Effector memory CD8-positive, alpha-beta T cell (primary cell): Measurements from ENCODE around the gene MRPL38.

Experiments used
- ATAC-seq: fragments of 150-1000 bp; cut with Tn5 transposase; replicated peaks from 2 replicates; pipeline ENCODE4 v1.10.0; 2021; ENCODE audit warnings: mild to moderate bottlenecking, moderate library complexity
- DNase-seq, 3 experiments: peaks; one replicate each; pipeline ENCODE4 v3.0.0; 2021
- H3K27ac Mint-ChIP-seq, 2 donors: one replicate each; pipeline ENCODE4 v1.8.0; 2022; ENCODE audit warnings: mild to moderate bottlenecking in 2 of 2, mixed read lengths in 2 of 2, moderate library complexity in 2 of 2
- H3K27me3 Mint-ChIP-seq, 2 donors: one replicate each; pipeline ENCODE4 v1.8.0; 2022; ENCODE audit warnings: mixed read lengths in 2 of 2
- H3K36me3 Mint-ChIP-seq: one replicate; pipeline ENCODE4 v1.8.0; 2022; ENCODE audit warnings: mild to moderate bottlenecking, moderate library complexity, mixed read lengths; ENCODE audit not compliant: insufficient read depth
- H3K4me1 Mint-ChIP-seq, 2 donors: one replicate each; pipeline ENCODE4 v1.8.0; 2022; ENCODE audit warnings: low read depth in 2 of 2, mixed read lengths in 2 of 2
- H3K4me3 Mint-ChIP-seq, 2 donors: one replicate each; pipeline ENCODE4 v1.8.0; 2022; ENCODE audit warnings: mild to moderate bottlenecking in 2 of 2, mixed read lengths in 2 of 2, moderate library complexity in 2 of 2
- H3K9me3 Mint-ChIP-seq, 2 donors: one replicate each; pipeline ENCODE4 v1.8.0; 2022; ENCODE audit warnings: mixed read lengths in 2 of 2
- total RNA-seq, 9 experiments: gene quantifications; one replicate each; lab custom pipeline; 2026; lab: John Stamatoyannopoulos, UW

The MRPL38 gene
- total RNA-seq = 6.1 to 8.6 (median 7.5) reads per million in 9 experiments

DNA sequence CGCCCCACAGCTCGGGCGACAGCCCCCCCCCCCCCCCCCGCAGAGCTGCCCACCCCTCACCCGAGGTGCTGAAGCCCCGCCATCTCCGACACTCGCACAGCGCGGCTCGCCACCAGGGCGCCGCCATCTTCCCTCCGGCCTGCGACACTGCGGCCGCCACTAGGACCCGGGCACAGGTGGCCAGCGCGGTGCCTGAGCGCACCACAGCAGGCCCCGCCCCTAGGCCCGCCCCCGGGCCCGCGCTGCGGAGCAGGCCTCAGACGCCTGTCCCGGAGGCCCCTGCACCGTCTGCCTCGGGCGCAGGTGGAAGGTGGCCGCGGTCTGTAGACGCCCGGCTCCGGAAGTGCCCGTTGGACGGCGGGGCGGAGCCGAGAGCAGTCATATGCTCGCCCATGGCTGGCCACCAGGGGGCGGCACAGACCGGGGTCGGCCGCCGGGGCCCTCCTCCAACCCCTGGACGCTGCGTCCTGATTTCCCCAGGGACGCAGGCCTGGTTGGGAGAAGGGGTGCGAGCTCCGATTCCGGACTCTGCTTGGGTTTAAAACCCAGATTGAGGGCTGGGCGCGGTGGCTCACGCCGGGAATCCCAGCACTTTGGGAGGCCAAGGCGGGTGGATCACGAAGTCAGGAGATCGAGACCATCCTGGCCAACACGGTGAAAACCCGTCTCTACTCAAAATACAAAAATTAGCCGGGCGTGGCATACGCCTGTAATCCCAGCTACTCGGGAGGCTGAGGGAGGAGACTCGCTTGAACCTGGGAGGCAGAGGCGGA, at the start of gene MRPL38:
Gene MRPL38 (minus strand): TSS at position 136 of the 773 bp plus-strand sequence. CDS start 9 bp downstream, at position 127.
- Mint-ChIP-seq H3K4me1 (peaks cover 8 to 14% of the 10 kb centered on the region in 2 donors), H3K27me3 (no peaks in the 10 kb centered on the region), H3K9me3 (no peaks in the 10 kb centered on the region), H3K36me3 (peaks cover 31% of the 10 kb centered on the region), H3K27ac (peak within 1 kb of the TSS; percentile 91 to 92), H3K4me3 (peak within 1 kb of the TSS; percentile 88 to 90)
- peak; percentile 97 for ATAC-seq
- peak; percentile 90 to 96 (median 96) for DNase-seq

DNA sequence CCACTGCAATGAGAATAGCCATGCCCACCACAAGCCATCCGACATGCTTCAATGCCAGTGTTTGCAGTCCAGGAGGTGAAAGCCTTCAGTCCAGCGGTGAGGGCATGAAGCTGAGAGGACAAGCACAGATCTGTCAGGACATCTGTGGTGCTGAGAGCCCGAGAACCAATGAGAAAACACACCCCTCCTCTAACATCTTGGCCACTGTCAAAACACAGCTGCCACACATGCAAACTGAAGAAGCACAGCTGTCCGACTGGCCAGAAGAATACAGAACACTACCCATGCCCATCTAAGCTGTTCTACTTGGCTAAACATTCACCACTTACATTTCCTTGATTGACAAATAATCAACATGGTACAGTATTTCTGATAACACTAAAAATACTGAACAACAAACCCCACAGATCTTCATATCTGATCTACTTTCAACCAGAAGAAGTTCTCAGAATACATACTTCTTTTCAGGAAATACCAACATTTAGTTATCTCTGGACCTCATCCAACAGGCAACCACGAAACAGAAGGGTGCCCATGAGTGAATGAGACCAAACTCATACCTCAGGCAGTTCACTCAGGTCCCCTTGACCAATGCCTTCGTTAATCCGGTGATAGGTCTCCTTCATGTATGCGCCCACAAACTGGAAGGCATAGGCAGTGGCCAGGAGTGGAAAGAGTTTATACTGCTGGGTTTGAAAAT, 46.3 kb upstream of the MRPL38 start:
- no peaks in the 10 kb centered on the region for H3K27me3 Mint-ChIP-seq
- H3K4me3 Mint-ChIP-seq = no peak overlapping the region
- DNase-seq (no peak), ATAC-seq (no peak)
- peaks cover 70% of the 10 kb centered on the region for H3K36me3 Mint-ChIP-seq
- no peaks in the 10 kb centered on the region for H3K9me3 Mint-ChIP-seq
- peaks cover 0 to 2% of the 10 kb centered on the region in 2 donors for H3K4me1 Mint-ChIP-seq
- H3K27ac Mint-ChIP-seq = peak overlapping the region in 1 of 2 donors; percentile 66

DNA sequence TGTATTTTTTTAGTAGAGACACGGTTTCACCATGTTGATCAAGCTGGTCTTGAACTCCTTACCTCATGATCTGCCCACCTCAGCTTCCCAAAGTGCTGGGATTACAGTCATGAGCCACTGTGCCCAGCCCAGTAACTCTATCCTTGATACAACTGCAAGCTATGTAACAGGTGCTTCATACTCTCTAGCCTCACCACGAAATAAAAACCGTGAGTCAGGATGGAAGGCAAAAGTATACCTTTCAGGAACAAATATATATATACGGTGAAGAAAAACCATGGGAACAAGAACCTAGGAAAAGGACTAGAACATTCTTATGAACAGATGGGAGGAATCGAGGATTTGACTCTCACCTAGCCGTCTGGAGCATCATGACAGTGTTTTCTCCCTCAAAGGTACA, 45.7 kb upstream of the MRPL38 start:
- DNase-seq (no peak), ATAC-seq (no peak)
- H3K9me3 Mint-ChIP-seq = no peaks in the 10 kb centered on the region
- peak overlapping the region in 1 of 2 donors; percentile 19 for H3K27ac Mint-ChIP-seq
- peaks cover 0 to 2% of the 10 kb centered on the region in 2 donors for H3K4me1 Mint-ChIP-seq
- H3K4me3 Mint-ChIP-seq = no peak overlapping the region
- peaks cover 65% of the 10 kb centered on the region for H3K36me3 Mint-ChIP-seq
- no peaks in the 10 kb centered on the region for H3K27me3 Mint-ChIP-seq

DNA sequence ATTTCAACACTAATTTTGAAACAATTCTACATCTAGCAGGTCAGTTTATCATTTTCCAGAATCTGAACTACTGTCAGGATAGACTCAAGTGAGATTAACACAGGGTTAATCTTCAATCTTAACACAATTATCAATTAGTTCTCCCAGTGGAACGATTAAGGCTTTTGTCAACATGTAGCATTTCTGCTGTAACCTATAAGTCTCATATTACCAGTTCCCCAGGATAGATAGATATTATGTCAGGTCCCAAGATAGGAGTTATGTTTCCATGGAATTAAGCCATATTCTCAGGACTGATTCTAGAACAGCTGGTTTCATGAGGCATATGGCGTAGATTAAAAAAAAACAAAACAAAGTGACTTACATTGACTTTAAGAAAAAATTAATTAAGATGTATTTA, 40.5 kb upstream of the MRPL38 start:
- H3K27ac Mint-ChIP-seq = no peak overlapping the region
- DNase-seq (no peak), ATAC-seq (no peak)
- peaks cover 25% of the 10 kb centered on the region for H3K36me3 Mint-ChIP-seq
- no peaks in the 10 kb centered on the region for H3K27me3 Mint-ChIP-seq
- H3K4me3 Mint-ChIP-seq = no peak overlapping the region
- peaks cover 11 to 13% of the 10 kb centered on the region in 2 donors for H3K4me1 Mint-ChIP-seq
- no peaks in the 10 kb centered on the region for H3K9me3 Mint-ChIP-seq

DNA sequence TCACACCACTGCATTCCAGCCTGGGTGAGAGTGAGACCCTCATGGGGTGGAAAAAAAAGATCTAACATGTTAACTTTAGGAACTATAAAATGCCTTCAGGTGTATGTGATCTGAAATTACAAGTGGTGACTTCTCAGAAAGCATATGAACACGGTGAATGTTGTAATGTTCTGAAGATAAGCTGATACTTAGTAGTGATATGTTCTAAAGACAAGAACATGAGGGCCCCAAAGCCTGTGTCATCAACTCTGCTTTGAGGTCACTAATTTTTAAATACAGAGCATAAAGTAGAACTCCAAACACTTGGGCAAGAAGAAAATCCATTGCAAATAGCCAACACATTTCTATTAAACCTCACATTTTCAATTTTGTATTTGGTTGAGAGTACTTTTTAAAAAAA, 38.8 kb upstream of the MRPL38 start:
- Mint-ChIP-seq H3K4me1 (peaks cover 13% of the 10 kb centered on the region in 2 donors), H3K9me3 (no peaks in the 10 kb centered on the region), H3K27me3 (no peaks in the 10 kb centered on the region), H3K4me3 (no peak overlapping the region), H3K27ac (no peak overlapping the region), H3K36me3 (peaks cover 17% of the 10 kb centered on the region)
- ATAC-seq (no peak), DNase-seq (no peak)

DNA sequence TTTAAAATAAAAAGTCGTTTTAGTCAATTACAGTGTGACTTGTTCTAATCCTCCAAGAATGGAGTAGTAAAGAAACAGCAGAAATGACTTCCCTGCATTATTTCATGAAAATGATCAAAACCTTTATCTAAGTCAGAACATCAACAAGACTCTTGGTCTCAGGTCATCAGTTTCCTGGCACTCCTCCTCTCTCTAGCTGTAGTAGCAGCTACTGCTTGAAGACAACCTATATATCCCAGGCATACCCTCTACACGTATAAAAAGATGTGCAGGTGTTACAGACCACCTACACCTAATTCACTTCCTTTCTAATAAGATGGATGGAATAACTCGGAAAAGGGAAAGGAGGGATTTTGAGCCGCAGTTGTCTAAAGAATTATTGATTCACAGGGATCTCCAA, 37.8 kb upstream of the MRPL38 start:
- no peaks in the 10 kb centered on the region for H3K9me3 Mint-ChIP-seq
- DNase-seq (no peak), ATAC-seq (no peak)
- no peak overlapping the region for H3K27ac Mint-ChIP-seq
- H3K4me3 Mint-ChIP-seq = no peak overlapping the region
- H3K27me3 Mint-ChIP-seq = no peaks in the 10 kb centered on the region
- H3K36me3 Mint-ChIP-seq = peaks cover 9% of the 10 kb centered on the region
- peaks cover 13% of the 10 kb centered on the region in 2 donors for H3K4me1 Mint-ChIP-seq

DNA sequence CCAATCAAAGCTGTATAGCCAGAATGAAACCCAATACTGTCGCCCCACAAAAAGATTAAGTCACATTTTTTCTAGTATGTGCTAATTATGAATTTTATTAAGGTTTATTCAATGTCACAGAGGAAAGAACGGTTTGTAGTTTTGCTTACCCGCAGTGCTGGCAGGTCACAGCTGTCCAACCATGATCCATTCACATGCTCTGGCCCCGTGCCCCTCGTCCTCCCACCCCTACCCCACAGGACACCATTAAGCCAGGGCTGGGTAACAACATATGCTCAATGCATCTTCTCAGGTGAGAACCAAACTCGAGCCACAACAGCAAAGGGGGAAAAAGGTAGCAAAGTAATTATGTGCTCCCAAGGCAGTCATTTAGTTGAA, 36.7 kb upstream of the MRPL38 start:
- H3K27ac Mint-ChIP-seq = peak overlapping the region in 1 of 2 donors; percentile 93
- no peaks in the 10 kb centered on the region for H3K27me3 Mint-ChIP-seq
- peaks cover 13% of the 10 kb centered on the region in 2 donors for H3K4me1 Mint-ChIP-seq
- ATAC-seq (no peak), DNase-seq (no peak)
- H3K9me3 Mint-ChIP-seq = no peaks in the 10 kb centered on the region
- H3K36me3 Mint-ChIP-seq = no peaks in the 10 kb centered on the region
- H3K4me3 Mint-ChIP-seq = peak overlapping the region; percentile 89 to 90

DNA sequence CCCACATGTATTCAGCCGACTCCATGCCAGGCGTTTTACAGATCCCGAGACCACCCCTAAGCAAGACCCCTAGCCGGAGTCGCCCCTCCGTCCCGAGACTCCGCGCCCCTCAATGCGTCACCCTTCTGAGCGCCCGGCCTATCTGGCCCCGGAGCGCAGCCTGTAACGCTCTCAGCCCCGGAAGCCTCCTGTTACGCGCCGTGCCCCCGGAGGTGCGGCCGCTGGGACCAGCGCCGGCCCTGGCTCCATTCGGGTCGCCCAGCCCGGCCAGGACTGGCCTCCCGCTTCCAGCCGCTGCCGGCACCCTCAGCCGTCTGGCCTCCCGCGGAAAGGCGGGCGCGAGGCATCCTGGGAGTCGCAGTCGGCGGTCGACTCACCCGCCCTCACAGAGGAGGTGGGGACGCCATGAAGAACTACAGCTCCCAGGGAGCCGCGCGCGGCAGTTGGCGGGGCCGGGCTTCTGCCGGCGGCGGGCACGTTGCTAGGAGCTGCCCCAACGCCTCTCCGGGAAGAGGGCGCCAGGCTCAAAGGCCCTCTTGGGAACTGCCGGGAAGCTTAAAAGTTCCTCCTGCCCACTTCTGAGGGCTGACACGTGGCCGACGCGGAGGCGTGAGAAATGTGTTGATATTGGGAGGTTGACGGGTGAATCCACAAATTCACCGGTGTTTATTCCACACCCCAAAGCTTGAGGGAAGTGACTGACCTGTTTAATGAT, 36.2 kb upstream of the MRPL38 start, which contains the start of gene FBF1:
Gene FBF1 (minus strand): TSS at position 316 of the 715 bp plus-strand sequence. CDS start 2,893 bp downstream, outside the sequence.
- DNase-seq = peak; percentile 77 to 82 (median 82)
- no peaks in the 10 kb centered on the region for H3K27me3 Mint-ChIP-seq

DNA sequence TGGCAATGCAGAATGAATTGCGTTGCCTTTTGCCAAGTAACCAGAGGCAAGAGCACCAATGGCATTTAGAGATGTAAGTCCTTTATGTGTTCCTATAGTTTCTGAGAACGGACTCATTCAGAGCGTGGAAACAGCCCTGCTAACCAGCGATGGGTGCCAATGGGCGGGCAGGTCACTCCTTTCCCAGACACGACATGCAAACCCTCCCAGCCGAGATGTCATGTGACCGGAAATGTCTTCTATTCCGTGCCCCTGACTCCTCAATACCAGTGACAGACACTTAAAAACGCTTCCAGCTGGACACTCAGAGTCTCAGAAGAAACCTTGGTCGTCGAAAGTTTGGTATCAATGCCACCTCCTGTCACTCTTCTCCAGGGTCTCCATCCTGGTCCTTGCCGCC, 33.0 kb upstream of the MRPL38 start:
- no peak for DNase-seq
- Mint-ChIP-seq H3K4me3 (no peak overlapping the region), H3K4me1 (peaks cover 13% of the 10 kb centered on the region in 2 donors), H3K9me3 (no peaks in the 10 kb centered on the region), H3K27ac (no peak overlapping the region), H3K27me3 (no peaks in the 10 kb centered on the region), H3K36me3 (no peaks in the 10 kb centered on the region)
- no peak for ATAC-seq

More for the DNA sequence above, 36.2 kb upstream of the MRPL38 start, which contains the start of gene FBF1:
- peaks cover 13% of the 10 kb centered on the region in 2 donors for H3K4me1 Mint-ChIP-seq
- peak within 1 kb of the TSS; percentile 89 to 90 for H3K4me3 Mint-ChIP-seq
- no peaks in the 10 kb centered on the region for H3K9me3 Mint-ChIP-seq
- ATAC-seq = peak; percentile 99
- no peaks in the 10 kb centered on the region for H3K36me3 Mint-ChIP-seq
- peak within 1 kb of the TSS; percentile 87 to 93 for H3K27ac Mint-ChIP-seq

DNA sequence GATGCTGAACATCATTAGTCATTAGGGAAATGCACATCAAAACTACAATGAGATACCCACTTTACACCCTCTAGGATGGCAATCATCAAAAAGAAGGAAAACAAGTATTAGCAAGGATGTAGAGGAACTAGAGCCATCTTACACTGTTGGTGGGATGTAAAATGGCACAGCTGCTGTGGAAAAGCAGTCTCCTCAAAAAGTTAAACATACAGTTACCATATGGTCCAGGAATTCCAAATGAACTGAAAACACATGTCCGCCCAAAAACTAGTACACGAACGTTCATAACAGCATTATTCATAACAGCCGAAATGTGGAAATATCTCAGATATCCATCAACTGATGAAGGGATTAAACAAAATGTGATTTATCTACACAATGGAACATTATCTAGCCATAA, 29.1 kb upstream of the MRPL38 start:
- no peaks in the 10 kb centered on the region for H3K27me3 Mint-ChIP-seq
- H3K36me3 Mint-ChIP-seq = no peaks in the 10 kb centered on the region
- H3K4me3 Mint-ChIP-seq = no peak overlapping the region
- DNase-seq (no peak), ATAC-seq (no peak)
- H3K4me1 Mint-ChIP-seq = no peaks in the 10 kb centered on the region
- no peak overlapping the region for H3K27ac Mint-ChIP-seq
- no peaks in the 10 kb centered on the region for H3K9me3 Mint-ChIP-seq

DNA sequence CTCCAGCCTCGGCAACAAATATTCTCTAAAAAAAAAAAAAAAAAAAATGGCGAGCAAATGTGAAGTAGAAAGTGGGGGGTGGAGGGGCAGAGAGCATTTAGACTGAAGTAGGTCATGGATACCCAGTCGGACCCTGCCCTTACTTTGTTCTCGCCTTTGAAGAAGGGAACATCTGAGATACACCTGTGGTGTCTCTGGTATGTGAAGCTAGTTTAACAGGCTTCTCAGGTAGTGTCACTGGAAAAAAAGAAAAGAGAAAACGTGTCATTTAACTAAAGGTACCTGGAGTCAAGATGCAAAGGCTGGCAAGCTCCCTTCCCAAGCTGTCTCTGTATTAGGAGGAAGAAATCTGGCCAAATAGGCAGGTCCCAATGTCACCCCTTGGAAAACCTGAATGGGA, 28.2 kb upstream of the MRPL38 start:
- Mint-ChIP-seq H3K4me1 (no peaks in the 10 kb centered on the region), H3K27ac (peak overlapping the region in 1 of 2 donors; percentile 44), H3K9me3 (no peaks in the 10 kb centered on the region), H3K4me3 (no peak overlapping the region), H3K27me3 (no peaks in the 10 kb centered on the region), H3K36me3 (no peaks in the 10 kb centered on the region)
- no peak for ATAC-seq
- no peak for DNase-seq

DNA sequence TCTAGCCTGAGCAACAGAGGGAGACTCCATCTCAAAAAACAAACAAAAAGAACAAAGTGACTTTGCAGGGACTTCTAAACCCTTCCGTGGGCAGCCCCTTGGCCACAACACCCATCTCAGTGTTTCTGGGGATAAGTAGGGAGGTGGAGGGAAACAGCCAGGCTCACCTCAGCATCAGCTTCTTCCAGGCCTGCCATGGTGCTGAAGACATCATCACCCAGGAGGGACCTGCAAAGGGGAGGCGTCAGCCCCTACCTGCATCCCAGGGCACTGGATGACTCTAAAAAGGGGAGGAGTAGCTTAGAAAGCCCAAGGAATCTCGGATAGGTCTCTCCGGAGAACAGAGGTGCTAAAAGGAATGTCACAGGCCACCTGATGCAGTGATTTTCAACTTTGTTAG, 26.4 kb upstream of the MRPL38 start:
- no peaks in the 10 kb centered on the region for H3K36me3 Mint-ChIP-seq
- no peak overlapping the region for H3K4me3 Mint-ChIP-seq
- DNase-seq = no peak
- no peaks in the 10 kb centered on the region for H3K27me3 Mint-ChIP-seq
- no peak for ATAC-seq
- no peaks in the 10 kb centered on the region for H3K4me1 Mint-ChIP-seq
- no peak overlapping the region for H3K27ac Mint-ChIP-seq
- H3K9me3 Mint-ChIP-seq = no peaks in the 10 kb centered on the region

DNA sequence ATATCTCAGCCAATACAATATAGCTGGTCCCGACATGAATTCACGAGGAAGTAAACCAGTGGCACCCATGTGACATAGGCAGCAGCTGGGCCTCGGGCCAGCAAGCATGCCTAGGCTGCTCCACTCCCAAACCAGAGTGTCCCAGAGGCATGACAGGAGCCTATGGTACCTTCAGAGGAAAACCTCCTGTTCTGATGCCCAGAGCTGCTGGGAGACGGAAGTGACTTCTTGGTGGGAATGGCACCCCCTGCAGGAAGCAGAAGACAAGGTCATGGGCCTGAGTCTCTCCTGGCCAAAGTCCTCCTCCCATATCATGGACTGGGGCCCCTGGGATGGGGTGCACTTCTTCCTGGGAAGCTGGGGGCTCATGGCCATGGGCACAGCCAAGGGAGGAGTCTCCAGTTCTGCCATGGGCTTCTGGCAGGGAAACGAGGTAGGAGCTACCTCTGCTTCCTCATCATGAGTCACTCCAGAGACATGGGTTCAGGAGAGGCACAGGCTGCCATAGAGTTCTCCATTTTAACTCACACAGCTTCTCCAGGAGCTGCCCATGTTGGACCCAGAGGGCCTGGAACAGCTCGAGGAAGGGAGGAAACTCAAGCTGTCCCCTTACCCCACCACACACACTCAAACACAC, 22.7 kb upstream of the MRPL38 start:
- Mint-ChIP-seq H3K4me3 (no peak overlapping the region), H3K36me3 (no peaks in the 10 kb centered on the region), H3K4me1 (no peaks in the 10 kb centered on the region), H3K27me3 (no peaks in the 10 kb centered on the region), H3K9me3 (no peaks in the 10 kb centered on the region), H3K27ac (no peak overlapping the region)
- no peak for DNase-seq
- no peak for ATAC-seq
